GM21367 (cell line): ENCODE measurements around the gene CAMK2D.
A peak's percentile ranks its signal among the peaks of the same experiment; 100 is the strongest.

Experiments used
- ATAC-seq: cut with Tn5 transposase; IDR thresholded peaks from one replicate; pipeline ENCODE4 v1.9.1; 2021; ENCODE audit not compliant: unreplicated experiment

CAMK2D gene

GRCh38 chr4:113644398-113644797, 117.1 kb downstream of the CAMK2D start:
- ATAC-seq, result no peak

DNA sequence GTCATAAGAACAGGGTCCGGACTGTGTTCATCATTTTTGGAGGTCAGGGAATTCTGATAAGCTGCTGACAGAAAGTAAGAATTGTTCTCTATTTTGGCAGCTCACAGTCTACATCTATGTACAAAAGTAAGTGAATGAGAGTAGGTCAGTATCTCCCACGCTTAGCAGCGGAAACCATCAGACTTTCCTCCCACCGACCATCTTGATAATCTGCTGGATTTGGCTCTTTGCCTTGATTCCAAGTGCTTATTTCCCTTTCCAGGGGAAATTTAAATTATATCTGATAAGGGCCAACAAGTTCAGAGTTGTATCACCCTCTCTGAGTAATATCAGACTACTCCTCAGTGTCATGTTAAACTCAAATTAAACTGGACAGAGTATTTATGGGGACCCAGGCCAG, 118.0 kb downstream of the CAMK2D start:
- no peak for ATAC-seq

DNA sequence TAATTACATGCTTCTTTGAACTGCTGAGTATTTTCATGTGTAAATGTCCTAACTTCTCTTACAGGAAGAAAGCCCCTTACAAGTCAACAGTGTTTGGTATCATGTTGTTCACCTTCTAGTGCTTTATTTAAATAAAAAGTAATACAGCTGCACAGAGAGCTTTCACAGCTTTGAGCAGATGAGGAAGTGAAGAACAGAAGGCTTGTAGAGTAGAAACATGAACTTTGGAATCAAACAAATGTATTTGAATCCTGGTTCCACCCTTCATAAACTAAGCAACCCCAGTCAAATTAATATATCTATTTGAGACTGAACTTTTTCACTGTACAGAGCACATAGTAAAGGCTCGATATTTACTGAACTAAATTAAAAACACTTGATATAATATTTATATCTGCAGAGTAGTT, 120.5 kb downstream of the CAMK2D start:
- ATAC-seq, result peak; percentile 73

- peak; percentile 41 for ATAC-seq
Observed at GRCh38 chr4:113639326-113639725, 122.2 kb downstream of the CAMK2D start.

GRCh38 chr4:113638562-113638832, 123.0 kb downstream of the CAMK2D start:
- ATAC-seq, result no peak

GRCh38 chr4:113637823-113638561, 123.5 kb downstream of the CAMK2D start:
- ATAC-seq, result no peak

DNA sequence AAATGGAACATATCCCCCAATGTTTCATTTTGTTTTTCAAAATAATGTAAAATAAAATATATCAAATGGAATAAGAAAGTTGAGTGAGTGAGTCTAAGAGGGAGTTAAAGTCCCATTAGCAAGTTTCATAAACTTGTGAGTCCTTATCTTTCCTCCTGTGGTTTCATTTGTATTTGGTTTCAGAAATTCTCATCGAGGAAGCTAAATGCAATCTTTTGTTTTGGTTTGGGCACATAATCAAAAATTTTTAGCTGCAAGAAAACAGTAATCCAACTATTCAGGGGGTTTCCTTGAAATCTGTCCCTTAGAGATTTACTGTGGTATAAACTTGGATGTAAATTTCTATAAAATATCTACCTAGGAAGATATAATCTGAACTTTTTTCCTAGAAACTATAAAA, 124.2 kb downstream of the CAMK2D start:
- no peak for ATAC-seq

DNA sequence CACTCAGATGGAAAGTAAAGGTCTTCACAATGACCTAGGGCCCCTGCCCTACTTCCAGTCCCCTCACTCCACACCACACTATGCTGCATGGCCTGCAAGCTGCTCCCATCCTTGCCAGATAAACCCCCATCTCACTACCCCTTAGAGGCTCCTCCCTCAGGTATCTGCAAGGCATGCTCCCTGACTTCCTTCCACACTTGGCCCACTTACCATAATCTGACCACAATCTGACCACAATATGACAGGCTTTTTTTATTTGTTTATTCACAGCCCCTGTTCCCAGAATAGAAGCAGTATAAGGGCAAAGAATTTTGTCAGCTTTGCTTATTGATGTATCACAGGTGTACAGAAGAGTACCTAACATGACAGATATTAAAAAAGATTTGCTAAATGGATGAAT, 124.7 kb downstream of the CAMK2D start:
- ATAC-seq, result no peak

DNA sequence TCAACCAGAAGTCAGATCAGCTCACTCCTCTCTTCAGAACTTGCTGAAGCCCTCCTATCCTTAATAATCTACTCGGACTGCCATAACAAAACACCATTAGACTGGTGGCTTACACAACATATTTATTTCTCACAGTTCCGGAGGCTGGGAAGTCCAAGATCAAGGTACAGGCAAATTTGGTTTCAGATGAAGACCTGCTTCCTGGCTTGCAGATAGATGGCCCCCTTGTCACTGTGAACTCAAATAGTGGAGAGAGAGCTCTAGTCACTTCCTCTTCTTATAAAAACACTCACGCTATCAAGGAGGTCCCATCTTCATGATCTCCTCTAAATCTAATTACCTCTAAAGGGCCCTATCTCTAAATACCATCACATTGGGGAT, 125.1 kb downstream of the CAMK2D start:
- no peak for ATAC-seq

DNA sequence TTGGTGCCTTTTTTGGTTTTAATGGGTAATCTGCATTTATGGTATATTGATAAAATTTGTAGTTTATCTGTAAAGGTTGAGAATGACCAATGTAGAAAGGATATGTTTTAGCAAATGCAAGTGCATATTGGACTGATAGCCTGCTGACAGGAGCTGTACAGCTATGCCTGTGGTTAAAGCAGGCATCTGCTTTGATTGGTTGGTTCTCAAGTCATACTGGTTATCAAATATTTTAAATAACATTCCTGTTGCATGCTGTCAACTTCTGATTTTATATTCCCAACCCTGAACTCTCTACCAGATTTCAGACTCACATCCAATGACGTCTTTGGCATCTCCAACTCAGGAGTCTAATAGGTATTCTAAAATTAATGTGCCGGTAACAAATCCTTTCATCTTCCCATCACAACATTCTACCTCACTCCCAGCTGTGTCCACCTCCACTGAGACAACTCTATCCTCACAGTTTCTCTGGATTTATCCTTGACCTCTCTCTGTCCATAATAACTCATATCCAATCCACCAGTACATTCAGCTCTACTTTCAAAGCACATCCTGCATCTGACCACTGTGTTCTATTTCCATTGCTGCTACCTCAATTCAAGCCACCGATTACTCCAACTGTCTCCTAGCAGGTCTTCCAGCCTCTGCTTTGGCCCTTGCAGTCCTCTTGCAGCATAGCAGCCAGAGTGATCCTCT, 125.7 kb downstream of the CAMK2D start:
- ATAC-seq, result no peak

DNA sequence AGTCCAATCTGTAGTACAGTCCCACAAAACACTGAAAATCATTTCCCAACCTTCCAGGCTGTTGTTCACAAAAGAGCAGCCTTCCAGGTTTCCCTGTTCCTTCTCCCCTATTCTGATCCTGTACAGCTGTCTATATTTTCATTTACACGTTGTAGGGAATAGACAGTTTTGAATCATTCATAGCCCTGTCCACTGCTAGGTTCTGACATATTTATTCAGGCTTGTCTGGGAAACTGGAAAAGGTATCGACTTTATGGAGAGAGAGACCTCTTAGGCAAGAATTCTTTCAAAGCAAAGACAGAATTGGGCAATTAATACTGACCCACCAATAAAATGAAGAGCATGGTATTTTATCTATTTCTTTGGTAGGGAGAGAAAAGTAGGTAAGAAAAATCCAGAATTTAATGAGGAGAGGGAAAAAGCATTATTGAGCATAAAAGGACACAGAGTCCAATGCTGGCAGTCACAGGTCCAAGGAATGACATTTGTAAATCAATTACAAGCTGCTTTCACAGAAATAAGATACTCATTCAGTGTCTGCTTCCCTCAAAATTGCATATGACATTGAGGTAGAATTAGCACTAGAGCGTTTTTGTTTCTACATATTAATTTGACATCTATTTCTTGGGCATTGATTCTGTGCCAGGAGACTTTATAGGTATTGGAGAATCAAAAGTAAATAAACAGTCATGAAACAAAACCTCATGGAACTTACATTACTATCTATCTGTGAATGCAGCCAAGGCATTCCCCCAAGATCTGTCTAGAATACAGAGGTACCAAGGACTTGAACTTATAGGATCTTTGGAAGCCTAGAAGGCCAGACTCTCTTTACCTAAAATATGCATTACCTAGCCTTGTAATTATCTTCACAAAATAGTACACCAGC, 127.2 kb downstream of the CAMK2D start:
- no peak for ATAC-seq

- no peak for ATAC-seq
Observed at GRCh38 chr4:113633467-113633866, 128.1 kb downstream of the CAMK2D start.

- no peak for ATAC-seq
Observed at GRCh38 chr4:113628711-113629110, 132.8 kb downstream of the CAMK2D start.

DNA sequence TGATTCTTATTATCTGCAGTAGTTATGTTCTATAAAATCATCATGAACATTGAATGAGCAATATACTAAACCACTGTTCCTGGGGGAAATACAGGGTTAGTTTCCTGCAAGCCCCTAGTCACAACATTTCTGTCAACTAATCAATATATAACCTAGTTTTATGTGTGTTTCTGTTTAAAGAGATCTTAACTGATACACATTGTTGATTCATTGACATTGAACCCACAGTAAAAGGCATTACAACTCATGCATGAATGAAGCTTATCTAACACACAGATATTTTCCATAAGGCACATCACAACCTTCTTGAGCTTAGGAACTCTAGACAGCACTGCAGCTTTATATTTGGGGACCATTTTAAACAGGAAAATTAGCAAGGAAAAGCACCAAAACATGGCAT, 134.2 kb downstream of the CAMK2D start:
- no peak for ATAC-seq

DNA sequence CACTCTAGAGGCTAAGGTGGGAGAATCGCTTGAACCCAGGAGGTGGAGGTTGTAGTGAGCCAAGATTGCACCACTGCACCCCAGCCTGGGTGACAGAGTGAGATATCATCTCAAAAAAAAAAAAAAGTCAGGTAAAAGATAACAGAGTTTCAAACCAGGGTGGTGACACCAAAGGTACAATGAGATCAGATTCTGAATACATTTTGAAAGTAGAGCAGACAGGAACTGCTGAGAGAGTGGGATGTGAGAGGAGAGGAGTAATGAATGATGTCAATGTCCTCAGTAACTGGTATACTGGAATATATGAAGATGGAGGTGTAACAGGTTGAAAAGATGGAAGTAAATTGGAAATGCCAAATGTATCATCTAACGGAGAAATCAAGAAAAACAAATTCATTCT, 135.6 kb downstream of the CAMK2D start:
- no peak for ATAC-seq

- no peak for ATAC-seq
Observed at GRCh38 chr4:113623274-113623894, 138.2 kb downstream of the CAMK2D start.

DNA sequence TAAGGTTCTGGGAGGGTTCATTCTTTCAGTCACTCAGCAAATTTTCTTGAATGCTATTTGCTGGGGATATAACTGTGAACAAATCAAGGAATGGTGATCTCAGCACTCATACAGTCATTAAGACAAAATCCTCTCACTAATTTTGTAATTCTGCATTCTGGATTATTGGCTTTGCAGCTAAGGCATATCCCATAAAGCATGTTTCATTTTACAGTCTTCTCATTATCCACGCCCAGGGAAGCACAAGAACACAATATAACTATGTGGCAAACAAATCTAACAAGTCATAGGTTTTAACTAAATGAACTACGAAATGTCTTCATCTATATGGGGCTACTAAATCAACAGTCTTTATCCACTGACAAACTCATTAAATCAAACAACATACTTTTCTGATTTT, 139.9 kb downstream of the CAMK2D start:
- ATAC-seq, result no peak

GRCh38 chr4:113620032-113620431, 141.5 kb downstream of the CAMK2D start:
- no peak for ATAC-seq

GRCh38 chr4:113619526-113619925, 142.0 kb downstream of the CAMK2D start:
- ATAC-seq, result no peak

DNA sequence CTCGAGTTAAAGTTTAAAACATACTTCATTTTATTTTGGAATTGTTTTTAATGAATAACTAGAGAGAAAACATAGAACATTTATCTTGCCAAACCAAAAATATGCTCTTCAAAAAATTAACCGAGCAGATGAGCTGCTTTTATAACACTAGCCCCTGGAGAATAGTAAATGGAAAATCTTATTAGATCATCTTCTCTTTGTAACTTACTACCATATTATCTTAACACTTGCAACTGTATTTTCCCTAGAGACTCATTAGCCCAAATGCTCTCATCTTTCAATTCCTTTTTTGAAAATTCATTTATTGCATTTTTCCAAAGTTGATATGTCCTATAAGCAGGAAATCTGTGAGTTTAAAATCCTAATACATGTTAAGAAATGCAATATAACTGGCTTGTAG, 143.3 kb downstream of the CAMK2D start:
- no peak for ATAC-seq

- ATAC-seq, result no peak
Observed at GRCh38 chr4:113617195-113617594, 144.3 kb downstream of the CAMK2D start.

DNA sequence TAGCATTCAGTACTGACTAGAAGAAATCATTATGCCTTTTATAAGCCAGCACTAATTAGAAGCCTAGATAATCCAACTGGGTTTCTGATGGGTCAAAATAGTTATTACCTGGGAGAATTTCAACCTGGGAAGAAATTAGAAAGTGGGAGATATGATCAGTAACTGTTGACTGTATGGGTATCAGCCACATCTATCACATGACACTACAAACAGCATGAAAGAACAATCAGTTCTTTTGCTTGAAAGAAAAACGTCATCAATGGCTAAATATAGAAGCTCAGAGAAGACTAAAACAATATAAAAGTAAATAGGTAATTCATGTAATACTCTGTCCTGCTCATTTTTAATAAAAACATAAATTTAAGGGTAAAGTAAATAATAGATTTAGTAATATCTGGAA, 145.1 kb downstream of the CAMK2D start:
- no peak for ATAC-seq
